GM10248 (cell line): Measurements from ENCODE around the gene MROH8.
"Not testable (repeated sequence)": the region's sequence is repeated elsewhere in the genome, so short reads cannot be mapped to it uniquely, and the experiment has no call there.

ENCODE experiments used
- CTCF ChIA-PET: fragments of 300-600 bp; sonication (Branson Sonifier 250); formaldehyde crosslinking; extraction: SDS; loops from one replicate; lab custom pipeline; 2021; ENCODE audit warnings: antibody characterized with exemption; lab: Yijun Ruan, JAX
- POLR2A ChIA-PET: fragments of 350-650 bp; sonication (Branson Sonifier 250); formaldehyde crosslinking; extraction: SDS; loops from one replicate; lab custom pipeline; 2020; ENCODE audit warnings: antibody characterized with exemption; lab: Yijun Ruan, JAX
- DNase-seq: peaks from one replicate; pipeline ENCODE4 v3.0.0; 2012; ENCODE audit errors: extremely low spot score
- CTCF ChIP-seq: IDR thresholded peaks from 2 replicates; pipeline ENCODE4 v1.5.1; 2012; ENCODE audit warnings: mild to moderate bottlenecking, low read depth; ENCODE audit errors: extremely low read depth, missing control alignments, control extremely low read depth

MROH8 gene

GRCh38 chr20:37072293-37073196 is 106.8 kb downstream of the MROH8 start:
- DNase-seq: no peak
- TF ChIP-seq CTCF: no peak
- ChIA-PET POLR2A (interaction anchor here (0.5 to 0.6 kb wide), 2 partner anchors 8 to 15 kb away, joined by 4 to 6 read pairs; no protein-coding TSS in a partner anchor), CTCF (interaction anchor here (1.7 to 2.1 kb wide), 2 partner anchors 10 to 22 kb away, joined by 5 read pairs; partner anchors contain the start of gene RBL1)

- ChIA-PET POLR2A (no interaction called here), CTCF (interaction anchor here (2.1 kb wide), 1 partner anchor 11 kb away, joined by 5 read pairs; no protein-coding TSS in a partner anchor)
- no peak for TF ChIP-seq CTCF
- DNase-seq: no peak
These were observed 107.9 kb downstream of the MROH8 start for GRCh38 chr20:37071481-37071911.

DNA sequence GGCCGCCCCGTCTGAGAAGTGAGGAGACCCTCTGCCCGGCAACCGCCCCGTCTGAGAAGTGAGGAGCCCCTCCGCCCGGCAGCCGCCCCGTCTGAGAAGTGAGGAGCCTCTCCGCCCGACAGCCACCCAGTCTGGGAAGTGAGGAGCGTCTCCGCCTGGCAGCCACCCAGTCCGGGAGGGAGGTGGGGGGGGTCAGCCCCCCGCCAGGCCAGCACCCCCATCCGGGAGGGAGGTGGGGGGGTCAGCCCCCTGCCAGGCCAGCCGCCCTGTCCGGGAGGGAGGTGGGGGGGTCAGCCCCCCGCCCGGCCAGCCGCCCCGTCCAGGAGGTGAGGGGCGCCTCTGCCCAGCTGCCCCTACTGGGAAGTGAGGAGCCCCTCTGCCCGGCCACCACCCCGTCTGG is 109.8 kb downstream of the MROH8 start:
- CTCF ChIA-PET, DNase-seq, POLR2A ChIA-PET: not testable (repeated sequence)

GRCh38 chr20:37066168-37066567 is 113.2 kb downstream of the MROH8 start:
- DNase-seq: no peak
- POLR2A ChIA-PET: no interaction called here
- CTCF ChIA-PET: interaction anchor here (0.9 to 1.5 kb wide), 2 partner anchors 16 to 30 kb away, joined by 3 to 5 read pairs; partner anchors contain the start of gene RBL1
- no peak for TF ChIP-seq CTCF

- CTCF ChIA-PET: no interaction called here
- TF ChIP-seq CTCF: no peak
- POLR2A ChIA-PET: interaction anchor here (0.7 kb wide), 1 partner anchor 23 kb away, joined by 3 read pairs; no protein-coding TSS in a partner anchor
- no peak for DNase-seq
These were observed 124.1 kb downstream of the MROH8 start for GRCh38 chr20:37055276-37055675.

GRCh38 chr20:37053230-37053950 is 126.0 kb downstream of the MROH8 start:
- DNase-seq: no peak
- CTCF ChIA-PET: no interaction called here
- POLR2A ChIA-PET: no interaction called here
- TF ChIP-seq CTCF: no peak
